ENCODE measurements around the gene HS3ST4. TPM values are rescaled to one million over a fixed set of nuclear protein-coding genes. Genes with fewer than 3 reads are reported as not detected.

The HS3ST4 gene
- total RNA-seq (0.04 TPM), polyA plus RNA-seq (ENCODE audit: insufficient read depth in 1 of 8, insufficient read length in 8 of 8, low replicate concordance in 1 of 8) (under 1 TPM in 5 of 8 donors, not detected in 3; 0.07 to 0.81 (median 0.15) TPM)
- long read RNA-seq, donor 1 = 0 reads
- long read RNA-seq, donor 2 = 0 reads
- long read RNA-seq, donor 3 = 0 reads
- long read RNA-seq, donor 4 = 0 reads
- long read RNA-seq, donor 5 = 0 reads
- long read RNA-seq, donor 6 = 0 reads
- long read RNA-seq, donor 7 = 0 reads
- long read RNA-seq, donor 8 = 0 reads
- long read RNA-seq, donor 9 = 0 reads
- long read RNA-seq, donor 10 = 0 reads
- long read RNA-seq, donor 11 = 0 reads

GRCh38 chr16:25691519-25692091 lies at the start of gene HS3ST4:
TSS of gene HS3ST4 (plus strand) at chr16:25691959.
- no peaks in the 10 kb centered on the region for H3K9me3 ChIP-seq (replicated peaks; ENCODE audit: control insufficient read depth, low read depth, low read length)
- peak within 1 kb of the TSS; percentile 10 for H3K4me3 ChIP-seq (ENCODE audit: low read length)
- DNase-seq = peak; percentile 13
- H3K4me1 ChIP-seq (ENCODE audit: control insufficient read depth, insufficient read depth, low read length) = peaks cover 8% of the 10 kb centered on the region
- no peaks in the 10 kb centered on the region for H3K36me3 ChIP-seq (ENCODE audit: control insufficient read depth, insufficient read depth, low read length)
- H3K27me3 ChIP-seq (ENCODE audit: control insufficient read depth, insufficient read depth, low read length) = peaks cover 61% of the 10 kb centered on the region
- under 1% methylated on average over 39 of the region's 58 CpGs for WGBS (ENCODE audit: insufficient coverage)
- no peak within 1 kb of the TSS for H3K27ac ChIP-seq (ENCODE audit: low read length)

GRCh38 chr16:25643633-25644032 lies 48.1 kb upstream of the HS3ST4 start:
- Histone ChIP-seq H3K9me3 (replicated peaks; ENCODE audit: control insufficient read depth, low read depth, low read length) (no peaks in the 10 kb centered on the region), H3K4me1 (ENCODE audit: control insufficient read depth, insufficient read depth, low read length) (no peaks in the 10 kb centered on the region), H3K4me3 (ENCODE audit: low read length) (no peak overlapping the region), H3K27ac (ENCODE audit: low read length) (no peak overlapping the region), H3K36me3 (ENCODE audit: control insufficient read depth, insufficient read depth, low read length) (no peaks in the 10 kb centered on the region), H3K27me3 (ENCODE audit: control insufficient read depth, insufficient read depth, low read length) (no peaks in the 10 kb centered on the region)
- no peak for DNase-seq
- WGBS (ENCODE audit: insufficient coverage) = 70% methylated on average over 4 of the region's 4 CpGs

GRCh38 chr16:25656639-25657038 lies 35.1 kb upstream of the HS3ST4 start:
- H3K27me3 ChIP-seq (ENCODE audit: control insufficient read depth, insufficient read depth, low read length) = no peaks in the 10 kb centered on the region
- H3K4me3 ChIP-seq (ENCODE audit: low read length) = no peak overlapping the region
- WGBS (ENCODE audit: insufficient coverage) = no CpG with 5 or more reads among the region's 2 CpGs
- no peak overlapping the region for H3K27ac ChIP-seq (ENCODE audit: low read length)
- H3K36me3 ChIP-seq (ENCODE audit: control insufficient read depth, insufficient read depth, low read length) = no peaks in the 10 kb centered on the region
- no peak for DNase-seq
- H3K9me3 ChIP-seq (replicated peaks; ENCODE audit: control insufficient read depth, low read depth, low read length) = no peaks in the 10 kb centered on the region
- no peaks in the 10 kb centered on the region for H3K4me1 ChIP-seq (ENCODE audit: control insufficient read depth, insufficient read depth, low read length)

GRCh38 chr16:25676820-25677219 lies 14.9 kb upstream of the HS3ST4 start:
- DNase-seq = no peak
- WGBS (ENCODE audit: insufficient coverage) = 65% methylated on average over 2 of the region's 2 CpGs

GRCh38 chr16:25679511-25679910 lies 12.2 kb upstream of the HS3ST4 start:
- Histone ChIP-seq H3K27ac (ENCODE audit: low read length) (no peak overlapping the region), H3K4me1 (ENCODE audit: control insufficient read depth, insufficient read depth, low read length) (no peaks in the 10 kb centered on the region), H3K4me3 (ENCODE audit: low read length) (no peak overlapping the region), H3K36me3 (ENCODE audit: control insufficient read depth, insufficient read depth, low read length) (no peaks in the 10 kb centered on the region), H3K27me3 (ENCODE audit: control insufficient read depth, insufficient read depth, low read length) (no peaks in the 10 kb centered on the region), H3K9me3 (replicated peaks; ENCODE audit: control insufficient read depth, low read depth, low read length) (no peaks in the 10 kb centered on the region)
- no peak for DNase-seq
- WGBS (ENCODE audit: insufficient coverage) = 29% methylated on average over 3 of the region's 5 CpGs

More at GRCh38 chr16:25676820-25677219, 14.9 kb upstream of the HS3ST4 start:
- Histone ChIP-seq H3K4me3 (ENCODE audit: low read length) (no peak overlapping the region), H3K9me3 (replicated peaks; ENCODE audit: control insufficient read depth, low read depth, low read length) (no peaks in the 10 kb centered on the region), H3K27ac (ENCODE audit: low read length) (no peak overlapping the region), H3K36me3 (ENCODE audit: control insufficient read depth, insufficient read depth, low read length) (no peaks in the 10 kb centered on the region), H3K4me1 (ENCODE audit: control insufficient read depth, insufficient read depth, low read length) (no peaks in the 10 kb centered on the region), H3K27me3 (ENCODE audit: control insufficient read depth, insufficient read depth, low read length) (no peaks in the 10 kb centered on the region)

- Histone ChIP-seq H3K36me3 (ENCODE audit: control insufficient read depth, insufficient read depth, low read length) (no peaks in the 10 kb centered on the region), H3K9me3 (replicated peaks; ENCODE audit: control insufficient read depth, low read depth, low read length) (no peaks in the 10 kb centered on the region), H3K27me3 (ENCODE audit: control insufficient read depth, insufficient read depth, low read length) (peaks cover 48% of the 10 kb centered on the region), H3K4me1 (ENCODE audit: control insufficient read depth, insufficient read depth, low read length) (peaks cover 8% of the 10 kb centered on the region), H3K4me3 (ENCODE audit: low read length) (no peak overlapping the region), H3K27ac (ENCODE audit: low read length) (no peak overlapping the region)
- DNase-seq = no peak
- 79% methylated on average over 9 of the region's 10 CpGs for WGBS (ENCODE audit: insufficient coverage)
These were observed 2.5 kb upstream of the HS3ST4 start for GRCh38 chr16:25689137-25689836.

GRCh38 chr16:25690552-25691143 lies 1.1 kb upstream of the HS3ST4 start:
- peaks cover 56% of the 10 kb centered on the region for H3K27me3 ChIP-seq (ENCODE audit: control insufficient read depth, insufficient read depth, low read length)
- H3K36me3 ChIP-seq (ENCODE audit: control insufficient read depth, insufficient read depth, low read length) = no peaks in the 10 kb centered on the region
- DNase-seq = no peak
- no peak overlapping the region for H3K4me3 ChIP-seq (ENCODE audit: low read length)
- H3K4me1 ChIP-seq (ENCODE audit: control insufficient read depth, insufficient read depth, low read length) = peaks cover 8% of the 10 kb centered on the region
- WGBS (ENCODE audit: insufficient coverage) = 0% methylated on average over 1 of the region's 6 CpGs
- no peak overlapping the region for H3K27ac ChIP-seq (ENCODE audit: low read length)
- no peaks in the 10 kb centered on the region for H3K9me3 ChIP-seq (replicated peaks; ENCODE audit: control insufficient read depth, low read depth, low read length)

GRCh38 chr16:25692351-25692741 lies 587 bp downstream of the HS3ST4 start:
- Histone ChIP-seq H3K4me1 (ENCODE audit: control insufficient read depth, insufficient read depth, low read length) (peaks cover 8% of the 10 kb centered on the region), H3K9me3 (replicated peaks; ENCODE audit: control insufficient read depth, low read depth, low read length) (no peaks in the 10 kb centered on the region), H3K27ac (ENCODE audit: low read length) (no peak overlapping the region), H3K4me3 (ENCODE audit: low read length) (no peak overlapping the region), H3K27me3 (ENCODE audit: control insufficient read depth, insufficient read depth, low read length) (peaks cover 59% of the 10 kb centered on the region), H3K36me3 (ENCODE audit: control insufficient read depth, insufficient read depth, low read length) (no peaks in the 10 kb centered on the region)
- under 1% methylated on average over 56 of the region's 56 CpGs for WGBS (ENCODE audit: insufficient coverage)
- DNase-seq = no peak

- H3K36me3 ChIP-seq (ENCODE audit: control insufficient read depth, insufficient read depth, low read length) = no peaks in the 10 kb centered on the region
- DNase-seq = no peak
- H3K4me1 ChIP-seq (ENCODE audit: control insufficient read depth, insufficient read depth, low read length) = peaks cover 8% of the 10 kb centered on the region
- no peaks in the 10 kb centered on the region for H3K9me3 ChIP-seq (replicated peaks; ENCODE audit: control insufficient read depth, low read depth, low read length)
- no peak overlapping the region for H3K4me3 ChIP-seq (ENCODE audit: low read length)
- no peak overlapping the region for H3K27ac ChIP-seq (ENCODE audit: low read length)
- peaks cover 57% of the 10 kb centered on the region for H3K27me3 ChIP-seq (ENCODE audit: control insufficient read depth, insufficient read depth, low read length)
- under 1% methylated on average over 68 of the region's 70 CpGs for WGBS (ENCODE audit: insufficient coverage)
These were observed 1.2 kb downstream of the HS3ST4 start for GRCh38 chr16:25692742-25693508.

Measured in muscle of leg (tissue), 16 donors.